HuH-7.5 (cell line): ENCODE results near the gene SLC16A10.
"Not testable (repeated sequence)": the region's sequence is repeated elsewhere in the genome, so short reads cannot be mapped to it uniquely, and the experiment has no call there.

Source experiments
- DNase-seq: peaks from one replicate; pipeline ENCODE4 v3.0.0; 2011; ENCODE audit warnings: low spot score

SLC16A10 gene

DNA sequence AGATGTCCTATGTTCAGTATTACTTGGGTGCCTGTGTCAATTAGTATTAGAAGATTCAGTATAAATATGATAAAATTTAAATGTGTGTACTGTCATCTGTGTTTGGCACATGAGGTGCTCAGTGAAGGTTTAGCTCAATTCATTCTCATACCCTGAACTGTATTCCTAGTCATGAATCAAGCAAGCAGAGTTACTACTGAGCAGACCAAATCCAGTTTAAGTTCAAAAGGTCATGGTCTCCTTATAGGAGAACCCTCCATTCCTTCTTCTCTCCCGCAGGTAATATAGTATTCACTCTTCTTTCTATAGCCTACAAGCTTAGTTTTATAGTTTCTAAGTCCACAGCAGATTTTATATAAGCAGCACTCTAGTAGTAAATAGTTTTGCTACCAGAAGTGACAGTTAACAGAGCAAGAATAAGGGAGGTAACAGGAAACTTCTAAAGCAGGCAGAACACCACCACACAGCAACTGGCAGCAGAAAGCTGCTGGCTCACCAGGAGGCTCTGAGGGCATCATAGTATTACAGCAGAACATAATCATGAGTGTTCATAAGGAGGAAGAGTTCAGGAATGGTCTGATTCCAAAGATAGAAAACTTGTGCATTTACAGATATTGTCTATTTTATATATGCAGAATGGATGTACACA is 133.2 kb downstream of the SLC16A10 start:
- DNase-seq = no peak

- DNase-seq = no peak
Observed at GRCh38 chr6:111221804-111222203, 134.5 kb downstream of the SLC16A10 start.

DNA sequence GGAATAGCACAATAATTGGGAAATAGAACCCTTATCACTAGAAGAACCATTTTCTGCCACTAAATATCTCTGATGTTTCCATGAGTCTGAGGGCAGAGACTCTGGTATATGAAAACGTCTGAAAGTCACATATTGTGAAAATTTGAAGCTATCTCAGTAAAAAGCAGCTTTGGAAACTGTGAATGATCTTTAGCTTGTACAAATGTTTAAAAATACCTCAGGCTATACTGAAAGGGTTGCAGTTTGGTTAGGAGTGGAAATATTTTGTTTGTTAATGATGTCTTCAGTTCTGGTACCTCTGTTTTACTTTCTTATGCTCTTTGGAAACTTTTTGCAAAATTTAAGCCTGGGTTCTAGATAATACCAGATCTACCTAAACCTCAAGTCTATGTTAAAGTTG is 135.0 kb downstream of the SLC16A10 start:
- no peak for DNase-seq

GRCh38 chr6:111228094-111228493 is 140.8 kb downstream of the SLC16A10 start:
- DNase-seq = no peak

DNA sequence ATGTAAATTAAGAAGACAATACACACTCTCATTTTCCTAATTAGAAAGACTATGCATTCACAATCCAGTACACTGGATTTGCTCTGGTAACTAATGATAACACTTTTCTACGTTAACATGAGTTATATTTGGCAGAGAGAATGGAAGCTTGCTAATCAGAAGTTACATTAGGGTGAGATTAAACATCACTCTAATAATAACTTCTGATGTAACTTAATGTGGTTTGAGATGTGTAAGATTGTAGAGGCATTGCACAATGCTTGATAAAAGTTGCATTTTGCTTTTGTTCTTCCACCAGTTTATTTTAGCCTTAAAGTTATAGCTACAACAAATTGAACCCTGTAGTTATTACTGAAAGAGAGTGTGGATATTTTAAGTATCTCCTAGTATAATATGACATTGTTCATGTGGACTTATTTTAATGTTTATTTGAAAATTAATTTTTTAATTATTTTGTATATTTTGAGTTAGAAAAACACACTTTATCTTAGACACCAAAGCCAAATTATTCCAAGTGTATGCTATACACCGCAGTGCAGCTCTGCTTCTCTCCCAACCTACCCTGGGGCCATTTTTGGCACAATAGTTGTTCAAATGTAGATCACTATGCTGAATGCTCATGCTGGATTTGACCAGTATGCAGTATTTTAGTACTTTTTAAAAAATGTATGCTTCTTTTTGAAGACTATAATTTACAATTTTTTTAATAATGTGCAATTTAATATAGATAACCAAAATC is 143.2 kb downstream of the SLC16A10 start:
- no peak for DNase-seq

- DNase-seq = no peak
Observed at GRCh38 chr6:111231090-111231459, 143.8 kb downstream of the SLC16A10 start.

DNA sequence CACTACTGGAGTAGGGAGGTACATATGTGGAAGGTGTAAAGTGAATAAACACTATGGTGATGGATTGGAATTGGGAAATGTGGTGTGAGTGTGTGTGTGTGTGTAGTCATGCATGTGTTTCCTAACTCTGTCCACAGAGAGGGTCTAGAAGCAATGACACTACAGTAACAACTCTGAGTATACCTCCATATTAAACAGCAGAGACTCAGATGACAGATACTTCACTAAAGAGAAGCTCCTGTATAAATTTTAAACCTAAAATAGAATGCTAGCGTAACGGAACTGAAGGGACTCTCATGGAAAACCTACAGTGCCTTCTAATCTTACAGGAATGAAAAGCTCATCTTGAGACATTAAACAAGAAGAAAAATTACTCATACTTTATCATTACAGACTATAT is 150.5 kb downstream of the SLC16A10 start:
- no peak for DNase-seq

DNA sequence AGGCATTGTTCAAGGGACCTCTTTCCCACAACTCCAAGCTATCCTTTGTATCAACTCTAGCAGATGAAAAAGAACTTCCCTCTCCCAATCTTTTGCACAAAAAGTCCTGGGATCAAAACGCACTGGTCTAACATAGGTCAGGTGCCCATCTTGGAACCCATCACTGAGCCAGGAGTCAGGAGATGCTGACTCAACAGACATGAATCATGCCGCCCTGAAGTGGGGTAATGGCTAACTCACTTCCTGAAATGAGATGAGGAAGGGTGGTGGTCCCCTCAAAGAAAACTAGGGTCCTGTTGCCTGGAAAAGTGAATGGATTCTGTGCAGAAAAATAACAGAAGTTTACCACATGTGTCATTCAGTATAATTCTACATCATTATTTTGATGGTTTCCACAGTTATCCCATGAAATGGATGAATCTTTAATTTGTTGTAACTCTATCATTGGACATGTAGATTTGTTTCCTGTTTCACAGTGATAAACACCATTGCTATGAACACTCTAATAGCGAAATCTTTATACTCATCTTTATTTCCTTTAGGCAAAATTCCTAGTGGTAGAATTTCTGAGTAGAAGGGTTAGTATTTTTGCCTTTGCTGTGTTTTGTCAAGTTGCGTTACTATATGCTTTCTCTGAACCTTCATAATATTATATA is 151.3 kb downstream of the SLC16A10 start:
- no peak for DNase-seq

GRCh38 chr6:111239461-111239860 is 152.2 kb downstream of the SLC16A10 start:
- DNase-seq = no peak

- no peak for DNase-seq
Observed at GRCh38 chr6:111242452-111242851, 155.1 kb downstream of the SLC16A10 start.

- DNase-seq = no peak
Observed at GRCh38 chr6:111243095-111243494, 155.8 kb downstream of the SLC16A10 start.

DNA sequence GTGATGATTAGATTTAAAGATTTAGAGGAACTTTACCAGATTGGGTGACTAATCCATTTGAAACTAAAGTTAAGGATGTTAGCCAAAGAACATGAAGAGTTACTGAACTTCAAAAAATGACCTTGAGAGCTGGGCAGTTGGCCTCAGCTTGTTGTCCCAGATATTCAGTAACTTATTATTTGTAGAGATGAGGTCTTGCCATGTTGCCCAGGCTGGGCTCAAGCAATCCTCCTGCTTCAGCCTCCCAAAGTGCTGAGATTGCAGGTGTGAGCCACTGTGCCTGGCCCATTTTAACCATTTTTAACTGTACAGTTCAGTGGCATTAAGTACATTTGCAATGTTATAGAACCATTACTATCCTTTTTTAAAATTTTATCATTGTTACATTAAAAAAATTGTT is 161.5 kb downstream of the SLC16A10 start:
- DNase-seq = no peak

DNA sequence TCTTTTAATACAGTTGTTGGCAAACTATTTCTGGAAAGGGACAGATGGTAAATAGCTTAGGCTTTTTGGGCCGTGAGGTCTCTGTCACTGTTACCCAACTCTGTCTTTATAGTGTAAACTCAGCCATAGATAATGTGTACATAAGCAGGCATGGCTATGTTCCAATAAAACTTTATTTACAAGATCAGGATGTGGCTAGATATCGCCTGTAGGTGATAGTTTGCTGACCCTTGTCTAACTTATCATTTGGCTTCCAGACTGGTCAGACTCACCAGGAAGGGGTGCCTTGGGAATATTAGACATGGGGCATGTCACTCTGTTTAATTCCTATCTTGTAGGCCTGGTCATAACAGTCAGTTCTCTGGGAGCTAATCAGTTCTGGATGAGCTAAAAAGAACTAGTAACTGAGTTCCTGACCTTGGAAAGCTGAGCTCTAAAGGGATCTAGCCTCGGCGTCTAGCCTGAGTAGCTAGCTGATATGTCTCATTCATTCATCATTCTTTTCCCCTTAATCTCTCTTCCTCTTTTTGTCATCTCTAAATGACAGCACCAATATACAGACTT is 163.6 kb downstream of the SLC16A10 start:
- no peak for DNase-seq

- no peak for DNase-seq
Observed at GRCh38 chr6:111252726-111253125, 165.4 kb downstream of the SLC16A10 start.

DNA sequence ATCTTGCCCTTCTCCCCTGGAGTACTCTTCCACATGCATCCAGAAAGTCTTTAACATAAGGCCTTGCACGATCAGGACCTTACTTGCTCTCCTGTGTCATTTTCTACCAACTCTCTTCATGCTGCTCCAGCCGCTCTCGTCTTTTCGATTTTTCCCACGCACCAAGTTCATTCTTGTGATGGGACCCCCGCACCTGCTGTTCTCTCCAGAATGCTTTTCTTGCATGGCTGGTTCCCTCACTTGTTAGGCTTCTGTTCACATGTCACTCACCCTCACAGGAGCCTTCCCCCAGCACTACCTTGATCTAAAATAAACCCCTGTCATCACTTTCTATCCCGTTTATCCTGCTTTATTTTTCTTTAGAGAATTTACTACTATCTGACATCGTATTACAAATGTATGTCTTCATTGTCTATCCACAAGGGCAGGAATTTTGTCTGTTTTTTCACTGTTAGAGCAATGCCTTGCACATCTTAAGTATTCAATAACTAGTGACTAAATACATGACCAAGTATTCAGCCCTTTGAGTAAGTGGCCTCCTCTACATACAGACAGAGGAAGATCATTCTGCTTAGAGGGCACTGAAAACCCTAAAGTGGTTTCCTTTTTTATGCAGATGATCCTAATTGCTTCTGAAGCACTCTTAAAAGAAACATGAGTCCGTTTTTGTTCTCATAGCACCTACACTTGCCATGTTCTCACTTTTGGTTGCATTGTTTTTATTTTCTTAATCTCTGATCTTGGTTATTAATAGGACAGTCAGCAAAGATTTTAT is 166.9 kb downstream of the SLC16A10 start:
- DNase-seq = no peak

- no peak for DNase-seq
Observed at GRCh38 chr6:111254779-111255166, 167.5 kb downstream of the SLC16A10 start.

DNA sequence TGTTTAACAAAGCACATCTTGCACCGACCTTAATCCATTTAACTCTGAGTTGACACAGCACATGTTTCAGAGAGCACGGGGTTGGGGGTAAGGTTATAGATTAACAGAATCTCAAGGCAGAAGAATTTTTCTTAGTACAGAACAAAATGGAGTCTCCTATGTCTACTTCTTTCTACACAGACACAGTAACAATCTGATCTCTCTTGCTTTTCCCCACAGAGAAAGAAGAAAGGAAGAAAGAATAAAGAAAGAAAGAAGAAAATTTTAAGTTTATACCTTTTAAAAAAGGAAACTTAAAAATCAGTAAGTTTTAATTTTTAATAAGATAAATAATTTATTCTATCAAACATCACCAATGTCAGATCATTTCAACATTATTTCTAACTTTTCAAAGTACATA is 168.5 kb downstream of the SLC16A10 start:
- not testable (repeated sequence) for DNase-seq

DNA sequence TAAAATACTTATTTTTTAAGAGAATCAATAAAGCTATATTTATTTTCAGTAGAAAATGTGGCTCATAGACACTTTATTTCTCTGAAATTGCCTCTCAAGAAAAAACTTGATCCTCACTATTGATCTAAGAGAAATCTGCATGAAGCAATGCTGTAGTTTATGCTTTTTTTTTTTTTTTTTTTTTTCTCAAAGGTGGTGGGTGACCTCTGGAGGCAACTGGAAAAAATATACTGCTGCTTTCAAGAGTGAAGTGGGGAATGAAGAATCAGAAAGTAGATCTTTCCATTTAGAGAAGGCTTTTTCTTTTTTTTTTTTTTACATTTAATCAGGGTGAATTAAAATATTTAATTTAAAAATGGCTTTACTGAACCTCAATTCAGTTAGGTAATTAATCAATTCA is 169.3 kb downstream of the SLC16A10 start:
- no peak for DNase-seq

DNA sequence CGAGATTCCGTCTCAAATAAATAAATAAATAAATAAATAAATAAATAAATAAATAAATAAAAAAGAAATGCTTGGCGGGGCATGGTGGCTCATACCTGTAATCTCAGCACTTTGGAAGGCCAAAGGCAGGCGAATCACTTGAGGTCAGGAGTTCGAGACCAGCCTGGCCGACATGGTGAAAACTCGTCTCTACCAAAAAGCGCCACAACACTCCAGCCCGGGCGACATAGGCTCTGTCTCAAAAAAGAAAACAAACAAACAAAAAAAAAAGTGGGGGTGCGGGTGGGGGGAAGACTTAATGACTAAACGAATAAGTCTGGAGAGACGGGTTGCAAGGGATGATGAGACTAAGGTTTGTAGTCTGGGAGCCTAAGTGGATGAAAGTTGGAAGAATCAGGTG is 170.7 kb downstream of the SLC16A10 start:
- DNase-seq = no peak

GRCh38 chr6:111258615-111259088 is 171.3 kb downstream of the SLC16A10 start:
- no peak for DNase-seq

DNA sequence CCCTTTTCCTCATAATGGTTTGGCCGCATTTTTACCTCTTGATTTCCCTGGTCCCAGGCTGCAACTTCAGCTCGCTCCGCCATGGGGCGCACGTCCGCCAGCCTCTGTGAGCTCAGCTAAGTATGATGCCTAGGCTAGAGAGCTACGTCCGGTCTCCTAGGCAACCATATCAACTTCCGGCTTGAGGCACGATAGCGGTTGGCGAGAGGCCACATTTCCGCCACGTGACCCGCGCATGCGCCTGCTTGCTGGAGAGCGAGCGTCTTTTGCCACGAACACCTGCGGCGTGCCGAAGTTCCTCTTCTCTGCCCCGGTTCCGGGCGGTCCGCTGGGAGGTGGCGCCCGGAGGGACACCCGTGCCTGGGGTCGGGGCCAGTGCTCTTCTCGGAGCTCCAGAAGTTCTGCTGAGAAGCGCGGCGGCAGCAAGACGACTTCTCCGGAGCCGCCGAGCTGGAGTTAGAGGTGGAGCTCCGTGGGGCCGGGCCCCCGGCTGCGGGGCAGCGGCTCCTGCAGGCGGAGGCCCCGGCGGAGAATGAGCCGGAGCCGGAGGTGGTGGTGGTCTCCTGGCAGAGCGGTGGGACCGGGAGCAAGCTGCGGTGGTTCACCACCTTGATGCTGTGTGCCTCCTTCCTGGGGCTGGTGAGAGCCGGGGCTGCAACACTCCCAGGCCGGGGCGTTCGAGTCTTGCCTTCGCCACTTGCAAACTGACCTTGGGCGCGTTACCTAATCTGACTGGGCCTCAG is 172.0 kb downstream of the SLC16A10 start:
- DNase-seq = peak; percentile 88
